ENCODE measurements around the gene CLIP2.

Gene CLIP2

GRCh38 chr7:74454021-74454924, 165.1 kb downstream of the CLIP2 start:
- H3K4me3 Mint-ChIP-seq = peak overlapping the region; percentile 68
- peaks cover 14% of the 10 kb centered on the region for H3K4me1 Mint-ChIP-seq
- no peaks in the 10 kb centered on the region for H3K9me3 Mint-ChIP-seq
- H3K36me3 Mint-ChIP-seq = no peaks in the 10 kb centered on the region
- no peak overlapping the region for H3K27ac Mint-ChIP-seq
- no peak for ATAC-seq
- DNase-seq (ENCODE audit: low spot score in 2 of 2) = no peak

DNA sequence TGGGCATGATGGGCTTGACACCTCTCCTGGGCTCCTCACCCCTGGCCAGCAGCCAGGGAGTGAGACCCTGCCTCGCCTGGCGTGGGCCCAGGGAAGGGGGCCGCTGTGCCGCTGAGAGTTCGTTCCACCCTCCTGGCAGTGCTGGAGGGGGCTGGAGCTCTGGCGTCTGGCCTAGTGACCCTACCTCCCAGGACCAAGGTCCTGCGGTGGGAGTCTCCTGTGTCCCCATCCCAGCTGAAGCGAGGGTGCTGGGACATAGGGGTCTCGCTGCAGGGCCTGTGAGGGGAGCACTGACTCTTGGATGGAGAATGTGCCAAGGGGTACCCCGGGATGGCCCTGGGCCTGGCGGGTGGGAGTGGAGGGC, 165.7 kb downstream of the CLIP2 start:
- Mint-ChIP-seq H3K27ac (no peak overlapping the region), H3K9me3 (no peaks in the 10 kb centered on the region), H3K4me3 (peak overlapping the region; percentile 68), H3K4me1 (peaks cover 14% of the 10 kb centered on the region), H3K36me3 (no peaks in the 10 kb centered on the region)
- no peak for DNase-seq (ENCODE audit: low spot score in 2 of 2)
- no peak for ATAC-seq

DNA sequence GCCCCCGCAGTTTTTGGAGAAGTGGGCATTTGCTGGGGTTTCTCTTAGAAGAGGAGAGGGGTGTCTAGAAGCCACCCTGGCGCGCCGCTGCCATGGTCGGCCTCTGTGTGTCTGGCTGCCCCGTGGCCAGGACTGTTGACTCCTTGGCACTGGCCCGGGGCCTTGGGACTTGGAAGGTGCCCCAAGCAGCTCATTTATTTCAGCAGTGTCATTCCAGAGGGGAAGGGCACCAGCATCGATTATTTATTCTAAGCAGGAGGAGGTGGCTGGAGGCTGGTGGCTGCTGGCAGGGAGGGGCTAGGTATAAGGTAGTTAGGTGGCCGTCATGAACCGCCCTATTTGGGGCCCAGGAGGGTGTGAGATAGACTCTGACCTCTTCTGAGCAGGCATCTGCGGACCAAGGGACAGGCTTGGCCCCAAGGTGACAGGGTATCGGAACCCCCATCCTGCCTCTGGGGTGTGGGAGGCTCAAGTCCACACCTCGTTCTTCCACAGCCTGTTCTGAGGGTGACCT, 166.1 kb downstream of the CLIP2 start:
- ATAC-seq = no peak
- Mint-ChIP-seq H3K9me3 (no peaks in the 10 kb centered on the region), H3K4me1 (peaks cover 14% of the 10 kb centered on the region), H3K36me3 (no peaks in the 10 kb centered on the region), H3K4me3 (peak overlapping the region; percentile 68), H3K27ac (no peak overlapping the region)
- DNase-seq (ENCODE audit: low spot score in 2 of 2) = no peak

Data from stimulated activated effector memory CD8-positive, alpha-beta T cell treated with anti-CD3 and anti-CD28 coated beads, Interleukin-12 subunit alpha, Interleukin-12 subunit beta, amount 100 ng/mL, for 72 hours (primary cell).